Measurements from ENCODE around the gene LARP4B.

- TF ChIP-seq EZH2phosphoT487 (IDR thresholded peaks at IDR 0.05; ENCODE audit: unreplicated experiment) (no peak), CTCF (conservative IDR thresholded peaks at IDR 0.05; ENCODE audit: low read depth in 2 of 2) (no peak), POLR2AphosphoS5 (IDR thresholded peaks at IDR 0.05; ENCODE audit: low read depth) (no peak), CREB1 (CRISPR knock-in tag; IDR thresholded peaks at IDR 0.05; ENCODE audit: low read depth) (no peak)
- TF ChIP-seq, protein P1, sequence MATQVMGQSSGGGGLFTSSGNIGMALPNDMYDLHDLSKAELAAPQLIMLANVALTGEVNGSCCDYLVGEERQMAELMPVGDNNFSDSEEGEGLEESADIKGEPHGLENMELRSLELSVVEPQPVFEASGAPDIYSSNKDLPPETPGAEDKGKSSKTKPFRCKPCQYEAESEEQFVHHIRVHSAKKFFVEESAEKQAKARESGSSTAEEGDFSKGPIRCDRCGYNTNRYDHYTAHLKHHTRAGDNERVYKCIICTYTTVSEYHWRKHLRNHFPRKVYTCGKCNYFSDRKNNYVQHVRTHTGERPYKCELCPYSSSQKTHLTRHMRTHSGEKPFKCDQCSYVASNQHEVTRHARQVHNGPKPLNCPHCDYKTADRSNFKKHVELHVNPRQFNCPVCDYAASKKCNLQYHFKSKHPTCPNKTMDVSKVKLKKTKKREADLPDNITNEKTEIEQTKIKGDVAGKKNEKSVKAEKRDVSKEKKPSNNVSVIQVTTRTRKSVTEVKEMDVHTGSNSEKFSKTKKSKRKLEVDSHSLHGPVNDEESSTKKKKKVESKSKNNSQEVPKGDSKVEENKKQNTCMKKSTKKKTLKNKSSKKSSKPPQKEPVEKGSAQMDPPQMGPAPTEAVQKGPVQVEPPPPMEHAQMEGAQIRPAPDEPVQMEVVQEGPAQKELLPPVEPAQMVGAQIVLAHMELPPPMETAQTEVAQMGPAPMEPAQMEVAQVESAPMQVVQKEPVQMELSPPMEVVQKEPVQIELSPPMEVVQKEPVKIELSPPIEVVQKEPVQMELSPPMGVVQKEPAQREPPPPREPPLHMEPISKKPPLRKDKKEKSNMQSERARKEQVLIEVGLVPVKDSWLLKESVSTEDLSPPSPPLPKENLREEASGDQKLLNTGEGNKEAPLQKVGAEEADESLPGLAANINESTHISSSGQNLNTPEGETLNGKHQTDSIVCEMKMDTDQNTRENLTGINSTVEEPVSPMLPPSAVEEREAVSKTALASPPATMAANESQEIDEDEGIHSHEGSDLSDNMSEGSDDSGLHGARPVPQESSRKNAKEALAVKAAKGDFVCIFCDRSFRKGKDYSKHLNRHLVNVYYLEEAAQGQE (IDR thresholded peaks at IDR 0.05; ENCODE audit: unreplicated experiment): no peak
Measured at GRCh38 chr10:811379-812175, 119.9 kb downstream of the LARP4B start.
